HG03175 (cell line): ENCODE results near the gene ME3.

Experiments
- ATAC-seq: cut with Tn5 transposase; IDR thresholded peaks from one replicate; pipeline ENCODE4 v1.9.1; 2021; ENCODE audit warnings: mild to moderate bottlenecking, moderate library complexity; ENCODE audit not compliant: unreplicated experiment

Gene ME3

GRCh38 chr11:86693518-86693917, 21.1 kb upstream of the ME3 start:
- ATAC-seq = no peak

- no peak for ATAC-seq
Measured at GRCh38 chr11:86692746-86693145, 20.3 kb upstream of the ME3 start.

GRCh38 chr11:86692317-86692716, 19.9 kb upstream of the ME3 start:
- ATAC-seq = no peak

GRCh38 chr11:86688398-86689179, 16.2 kb upstream of the ME3 start:
- ATAC-seq = peak; percentile 51

- no peak for ATAC-seq
Measured at GRCh38 chr11:86687185-86687778, 14.9 kb upstream of the ME3 start.

GRCh38 chr11:86686531-86686930, 14.1 kb upstream of the ME3 start:
- ATAC-seq = no peak

GRCh38 chr11:86681483-86681756, 9.0 kb upstream of the ME3 start:
- ATAC-seq = no peak

- ATAC-seq = no peak
Measured at GRCh38 chr11:86680716-86681482, 8.5 kb upstream of the ME3 start.

GRCh38 chr11:86678823-86679222, 6.4 kb upstream of the ME3 start:
- no peak for ATAC-seq

GRCh38 chr11:86678296-86678695, 5.9 kb upstream of the ME3 start:
- no peak for ATAC-seq

GRCh38 chr11:86676533-86677154, 4.2 kb upstream of the ME3 start:
- no peak for ATAC-seq

GRCh38 chr11:86676010-86676409, 3.6 kb upstream of the ME3 start:
- no peak for ATAC-seq

GRCh38 chr11:86675017-86675416, 2.6 kb upstream of the ME3 start:
- ATAC-seq = no peak

- no peak for ATAC-seq
Measured at GRCh38 chr11:86673872-86674750, 1.7 kb upstream of the ME3 start.

- ATAC-seq = no peak
Measured at GRCh38 chr11:86673055-86673843, 833 bp upstream of the ME3 start.

- ATAC-seq = peak; percentile 35
Measured at GRCh38 chr11:86671531-86672006, 847 bp downstream of the ME3 start.

- no peak for ATAC-seq
Measured at GRCh38 chr11:86670911-86671310, 1.5 kb downstream of the ME3 start.

GRCh38 chr11:86670181-86670580, 2.2 kb downstream of the ME3 start:
- no peak for ATAC-seq

GRCh38 chr11:86669424-86669823, 3.0 kb downstream of the ME3 start:
- ATAC-seq = no peak

- no peak for ATAC-seq
Measured at GRCh38 chr11:86668929-86669328, 3.5 kb downstream of the ME3 start.
